ENCODE measurements around the gene CLIC3.

The CLIC3 gene

GRCh38 chr9:137019891-137020683, 23.7 kb upstream of the CLIC3 start:
- no peaks in the 10 kb centered on the region for H3K79me2 ChIP-seq (ENCODE audit: low read length)
- H4K20me1 ChIP-seq (ENCODE audit: insufficient read depth, low read length) = no peaks in the 10 kb centered on the region
- no peaks in the 10 kb centered on the region for H3K9me3 ChIP-seq (replicated peaks; ENCODE audit: insufficient read depth, low read length)
- H3K9me2 ChIP-seq (replicated peaks; ENCODE audit: insufficient read depth, low read length) = no peaks in the 10 kb centered on the region
- H3K4me1 ChIP-seq (ENCODE audit: low read length) = no peaks in the 10 kb centered on the region
- H2AFZ ChIP-seq (ENCODE audit: low read length) = no peak overlapping the region
- H3K27ac ChIP-seq (ENCODE audit: low read length) = no peak overlapping the region
- TF ChIP-seq CTCF (IDR thresholded peaks at IDR 0.05; ENCODE audit: low read length) (no peak), EZH2phosphoT487 (IDR thresholded peaks at IDR 0.05; ENCODE audit: low read length) (no peak), EZH2 (optimal IDR thresholded peaks at IDR 0.05; ENCODE audit: low read depth, low read length) (no peak)
- no peaks in the 10 kb centered on the region for H3F3A ChIP-seq (ENCODE audit: insufficient read depth, low read length)
- H3K27me3 ChIP-seq (replicated peaks; ENCODE audit: insufficient read depth, low read length) = peaks cover 35% of the 10 kb centered on the region
- H3K36me3 ChIP-seq (replicated peaks; ENCODE audit: insufficient read depth, low read length) = no peaks in the 10 kb centered on the region
- no peak for DNase-seq
- H3K9ac ChIP-seq (ENCODE audit: low read length) = no peak overlapping the region
- H3K4me2 ChIP-seq (ENCODE audit: low read depth, low read length) = no peak overlapping the region
- no peak overlapping the region for H3K4me3 ChIP-seq (ENCODE audit: low read length)

GRCh38 chr9:137018761-137019559, 22.6 kb upstream of the CLIC3 start:
- no peaks in the 10 kb centered on the region for H3K4me1 ChIP-seq (ENCODE audit: low read length)
- no peaks in the 10 kb centered on the region for H3F3A ChIP-seq (ENCODE audit: insufficient read depth, low read length)
- H3K9me2 ChIP-seq (replicated peaks; ENCODE audit: insufficient read depth, low read length) = no peaks in the 10 kb centered on the region
- H3K27ac ChIP-seq (ENCODE audit: low read length) = no peak overlapping the region
- no peak overlapping the region for H3K4me2 ChIP-seq (ENCODE audit: low read depth, low read length)
- TF ChIP-seq EZH2phosphoT487 (IDR thresholded peaks at IDR 0.05; ENCODE audit: low read length) (no peak), EZH2 (optimal IDR thresholded peaks at IDR 0.05; ENCODE audit: low read depth, low read length) (no peak), CTCF (IDR thresholded peaks at IDR 0.05; ENCODE audit: low read length) (no peak)
- no peaks in the 10 kb centered on the region for H3K79me2 ChIP-seq (ENCODE audit: low read length)
- H4K20me1 ChIP-seq (ENCODE audit: insufficient read depth, low read length) = no peaks in the 10 kb centered on the region
- H3K9me3 ChIP-seq (replicated peaks; ENCODE audit: insufficient read depth, low read length) = no peaks in the 10 kb centered on the region
- H3K9ac ChIP-seq (ENCODE audit: low read length) = no peak overlapping the region
- H2AFZ ChIP-seq (ENCODE audit: low read length) = no peak overlapping the region
- H3K27me3 ChIP-seq (replicated peaks; ENCODE audit: insufficient read depth, low read length) = peaks cover 45% of the 10 kb centered on the region
- no peaks in the 10 kb centered on the region for H3K36me3 ChIP-seq (replicated peaks; ENCODE audit: insufficient read depth, low read length)
- no peak for DNase-seq
- no peak overlapping the region for H3K4me3 ChIP-seq (ENCODE audit: low read length)

- TF ChIP-seq EZH2 (optimal IDR thresholded peaks at IDR 0.05; ENCODE audit: low read depth, low read length) = no peak
- TF ChIP-seq CTCF (IDR thresholded peaks at IDR 0.05; ENCODE audit: low read length) = no peak
- no peak for TF ChIP-seq EZH2phosphoT487 (IDR thresholded peaks at IDR 0.05; ENCODE audit: low read length)
Measured at GRCh38 chr9:137017791-137018497, 21.6 kb upstream of the CLIC3 start.

More at GRCh38 chr9:137017791-137018497, 21.6 kb upstream of the CLIC3 start:
- Histone ChIP-seq H3K4me3 (ENCODE audit: low read length) (no peak overlapping the region), H3K79me2 (ENCODE audit: low read length) (no peaks in the 10 kb centered on the region), H3K9me3 (replicated peaks; ENCODE audit: insufficient read depth, low read length) (no peaks in the 10 kb centered on the region), H2AFZ (ENCODE audit: low read length) (no peak overlapping the region), H3K27me3 (replicated peaks; ENCODE audit: insufficient read depth, low read length) (peaks cover 51% of the 10 kb centered on the region), H3K4me2 (ENCODE audit: low read depth, low read length) (no peak overlapping the region), H3K9me2 (replicated peaks; ENCODE audit: insufficient read depth, low read length) (no peaks in the 10 kb centered on the region), H4K20me1 (ENCODE audit: insufficient read depth, low read length) (no peaks in the 10 kb centered on the region), H3K4me1 (ENCODE audit: low read length) (no peaks in the 10 kb centered on the region), H3K9ac (ENCODE audit: low read length) (no peak overlapping the region), H3F3A (ENCODE audit: insufficient read depth, low read length) (no peaks in the 10 kb centered on the region), H3K27ac (ENCODE audit: low read length) (no peak overlapping the region), H3K36me3 (replicated peaks; ENCODE audit: insufficient read depth, low read length) (no peaks in the 10 kb centered on the region)
- no peak for DNase-seq
